GM19043 (cell line): Measurements from ENCODE around the gene TRIM69.
"Not testable (repeated sequence)": the region's sequence is repeated elsewhere in the genome, so short reads cannot be mapped to it uniquely, and the experiment has no call there.

ENCODE experiments used
- ATAC-seq: cut with Tn5 transposase; IDR thresholded peaks from one replicate; pipeline ENCODE4 v1.9.1; 2021; ENCODE audit warnings: low read depth; ENCODE audit not compliant: unreplicated experiment

TRIM69 gene

DNA sequence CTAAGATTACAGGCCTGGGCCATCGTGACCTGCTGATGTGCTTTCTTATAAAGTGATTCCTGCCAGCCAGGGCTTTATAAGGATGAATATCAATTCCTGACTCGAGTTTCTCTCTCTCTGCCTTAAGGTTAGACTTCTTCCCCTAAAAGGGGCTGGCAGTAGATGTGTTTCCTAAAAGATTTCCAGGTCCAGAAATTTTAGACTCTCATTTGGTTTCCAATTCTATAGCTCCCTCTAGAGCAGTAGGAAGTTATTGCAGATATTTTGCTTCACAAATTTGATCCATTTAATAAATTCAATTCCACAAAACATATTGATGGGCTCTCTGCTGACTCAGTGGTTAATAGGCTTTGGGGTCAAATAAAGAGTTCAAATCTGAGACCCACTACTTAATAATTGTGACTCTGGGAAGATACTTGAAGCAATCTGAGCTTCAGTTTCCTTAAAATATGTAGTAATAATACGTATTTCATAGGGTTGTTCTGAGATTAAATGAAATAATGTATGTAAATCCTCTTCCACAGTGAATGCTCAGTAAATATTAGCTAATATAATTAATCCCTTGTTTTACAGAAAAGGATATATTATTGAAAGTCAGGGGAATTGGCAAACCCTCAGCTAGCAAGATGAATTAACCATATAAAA lies 2.1 kb downstream of the TRIM69 start:
- no peak for ATAC-seq

DNA sequence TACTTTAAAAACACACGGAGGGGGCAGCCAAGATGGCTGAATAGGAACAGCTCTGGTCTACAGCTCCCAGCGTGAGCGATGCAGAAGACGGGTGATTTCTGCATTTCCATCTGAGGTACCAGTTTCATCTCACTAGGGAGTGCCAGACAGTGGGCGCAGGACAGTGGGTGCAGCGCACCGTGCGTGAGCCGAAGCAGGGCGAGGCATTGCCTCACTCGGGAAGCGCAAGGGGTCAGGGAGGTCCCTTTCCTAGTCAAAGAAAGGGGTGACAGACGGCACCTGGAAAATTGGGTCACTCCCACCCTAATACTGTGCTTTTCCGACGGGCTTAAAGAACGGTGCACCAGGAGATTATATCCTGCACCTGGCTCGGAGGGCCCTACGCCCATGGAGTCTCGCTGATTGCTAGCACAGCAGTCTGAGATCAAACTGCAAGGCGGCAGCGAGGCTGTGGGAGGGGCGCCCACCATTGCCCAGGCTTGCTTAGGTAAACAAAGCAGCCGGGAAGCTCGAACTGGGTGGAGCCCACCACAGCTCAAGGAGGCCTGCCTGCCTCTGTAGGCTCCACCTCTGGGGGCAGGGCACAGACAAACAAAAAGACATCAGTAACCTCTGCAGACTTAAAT lies 3.0 kb downstream of the TRIM69 start:
- ATAC-seq, result not testable (repeated sequence)

DNA sequence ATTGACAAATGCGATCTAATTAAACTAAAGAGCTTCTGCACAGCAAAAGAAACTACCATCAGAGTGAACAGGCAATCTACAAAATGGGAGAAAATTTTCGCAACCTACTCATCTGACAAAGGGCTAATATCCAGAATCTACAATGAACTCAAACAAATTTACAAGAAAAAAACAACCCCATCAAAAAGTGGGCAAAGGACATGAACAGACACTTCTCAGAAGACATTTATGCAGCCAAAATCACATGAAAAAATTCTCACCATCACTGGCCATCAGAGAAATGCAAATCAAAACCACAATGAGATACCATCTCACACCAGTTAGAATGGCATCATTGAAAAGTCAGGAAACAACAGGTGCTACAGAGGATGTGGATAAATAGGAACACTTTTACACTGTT lies 7.1 kb downstream of the TRIM69 start:
- not testable (repeated sequence) for ATAC-seq

DNA sequence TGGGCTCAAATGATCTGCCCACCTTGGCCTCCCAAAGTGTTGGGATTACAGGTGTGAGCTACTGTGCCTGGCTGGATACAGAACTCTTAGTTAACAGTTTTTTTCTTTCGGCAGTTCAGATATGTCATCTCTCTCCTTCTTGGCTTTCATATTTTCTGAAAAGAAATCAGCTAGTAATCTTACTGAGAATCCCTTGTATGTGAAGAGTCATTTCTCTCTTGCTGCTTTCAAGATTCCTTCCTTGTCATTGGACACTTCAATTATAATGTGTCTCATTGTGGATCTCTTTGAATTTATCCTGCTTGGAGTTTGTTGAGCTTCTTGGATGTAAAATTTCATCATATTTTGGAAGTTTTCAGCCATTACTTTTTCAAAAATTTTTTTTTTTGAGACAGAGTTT lies 17.0 kb downstream of the TRIM69 start:
- no peak for ATAC-seq

DNA sequence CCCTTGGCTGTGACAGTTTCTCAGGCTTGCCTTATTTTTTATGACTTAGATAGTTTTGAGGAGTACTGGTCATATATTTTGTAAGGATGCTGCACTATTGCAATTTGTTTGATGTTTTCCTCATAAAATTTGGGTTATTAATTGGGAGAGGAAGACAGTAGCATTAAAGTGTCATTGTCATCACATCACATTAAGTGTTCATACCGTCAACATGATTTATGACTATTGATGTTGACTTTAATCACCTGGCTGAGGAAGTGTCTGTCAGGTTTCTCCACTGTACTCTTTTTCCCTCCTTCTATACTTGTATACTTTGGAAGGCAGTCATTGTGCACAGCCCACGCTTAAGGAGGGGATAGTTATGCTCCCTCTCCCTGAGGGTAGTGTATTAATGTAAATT lies 26.9 kb downstream of the TRIM69 start:
- ATAC-seq, result no peak

DNA sequence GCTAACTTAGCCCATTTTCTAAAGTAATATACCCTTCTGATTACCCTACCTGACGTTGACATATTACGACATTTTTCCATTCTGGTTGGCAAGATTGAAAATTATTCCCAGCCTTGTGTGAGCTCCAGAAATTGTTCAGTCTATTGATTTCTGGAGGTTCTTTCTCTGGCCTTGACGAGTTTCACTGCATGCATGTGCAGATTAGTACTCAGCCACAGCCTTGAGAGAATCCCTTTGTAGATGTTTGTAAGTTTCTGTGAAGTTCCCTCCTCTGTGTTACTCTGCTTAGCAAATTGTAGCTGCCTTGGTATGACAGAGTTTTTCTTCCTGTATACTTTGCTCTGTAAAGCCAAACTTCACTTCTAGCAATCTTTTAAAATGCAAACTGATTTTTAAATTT lies 27.5 kb downstream of the TRIM69 start:
- ATAC-seq, result no peak

DNA sequence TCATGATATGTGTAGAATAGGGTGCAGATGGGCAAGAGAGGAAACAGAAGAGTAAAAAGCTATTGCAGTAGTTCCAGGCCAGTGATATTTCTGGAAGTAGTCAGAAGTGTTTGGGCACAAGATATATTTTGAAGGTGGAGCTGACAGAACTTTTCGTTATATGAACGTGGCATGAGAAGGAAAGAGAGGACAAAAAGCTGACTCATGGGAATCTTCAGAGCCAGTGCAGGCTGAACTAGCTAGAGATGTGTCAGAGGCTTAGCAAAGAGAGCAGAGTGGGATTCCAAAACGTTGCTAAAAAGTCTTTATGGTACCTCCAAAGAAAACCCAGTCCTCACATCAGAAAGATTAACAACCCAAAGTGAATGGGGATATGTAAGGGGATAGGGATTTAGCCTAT lies 28.7 kb downstream of the TRIM69 start:
- ATAC-seq, result no peak

DNA sequence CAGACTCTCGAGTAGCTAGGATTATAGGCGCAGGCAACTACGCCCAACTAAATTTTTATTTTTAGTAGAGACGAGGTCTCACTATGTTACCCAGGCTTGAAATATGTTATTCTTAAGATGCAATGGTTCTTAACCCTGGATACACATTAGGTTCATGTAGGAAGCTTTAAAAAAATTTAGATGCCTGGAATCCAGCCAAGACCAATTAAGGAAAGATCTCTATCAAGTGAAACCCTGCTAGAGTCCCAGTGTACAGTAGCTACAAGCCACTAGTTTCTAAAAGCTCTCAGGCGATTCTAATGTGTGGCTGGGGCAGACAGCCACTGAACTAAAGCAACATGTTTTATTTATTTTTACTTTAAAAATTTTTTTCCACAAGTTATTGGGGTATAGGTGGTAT lies 33.2 kb downstream of the TRIM69 start:
- no peak for ATAC-seq

DNA sequence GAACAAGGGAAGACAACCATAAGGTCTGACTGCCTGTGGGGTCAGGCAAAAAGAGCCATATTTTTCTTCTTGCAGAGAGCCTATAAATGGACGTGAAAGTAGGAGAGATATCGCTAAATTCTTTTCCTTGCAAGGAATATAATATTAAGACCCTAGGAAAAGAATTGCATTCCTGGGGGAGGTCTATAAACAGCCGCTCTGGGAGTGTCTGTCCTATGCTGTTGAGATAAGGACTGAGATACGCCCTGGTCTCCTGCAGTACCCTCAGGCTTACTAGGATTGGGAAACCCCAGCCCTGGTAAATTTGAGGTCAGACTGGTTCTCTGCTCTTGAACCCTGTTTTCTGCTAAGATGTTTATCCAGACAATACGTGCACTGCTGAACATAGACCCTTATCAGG lies 34.4 kb downstream of the TRIM69 start:
- ATAC-seq, result not testable (repeated sequence)

DNA sequence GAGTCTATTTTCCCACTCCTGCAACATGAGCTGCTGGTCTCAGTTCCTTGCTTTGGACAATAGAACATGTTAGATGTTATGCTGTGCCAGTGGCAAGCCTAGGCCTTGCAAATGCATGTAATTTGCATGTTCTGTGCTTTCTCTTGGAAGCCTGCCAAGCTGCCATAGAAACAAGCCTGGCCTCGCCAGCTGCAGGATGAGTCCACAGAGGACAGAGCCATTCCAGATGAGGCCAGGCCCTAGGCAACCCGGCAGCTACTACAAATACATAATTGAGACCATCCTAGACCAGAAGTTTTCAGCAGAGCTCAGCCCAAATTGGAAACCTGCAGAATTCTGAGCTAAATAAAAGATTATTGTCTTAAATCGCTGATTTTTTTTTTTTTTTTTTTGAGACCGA lies 39.6 kb downstream of the TRIM69 start:
- ATAC-seq, result no peak

DNA sequence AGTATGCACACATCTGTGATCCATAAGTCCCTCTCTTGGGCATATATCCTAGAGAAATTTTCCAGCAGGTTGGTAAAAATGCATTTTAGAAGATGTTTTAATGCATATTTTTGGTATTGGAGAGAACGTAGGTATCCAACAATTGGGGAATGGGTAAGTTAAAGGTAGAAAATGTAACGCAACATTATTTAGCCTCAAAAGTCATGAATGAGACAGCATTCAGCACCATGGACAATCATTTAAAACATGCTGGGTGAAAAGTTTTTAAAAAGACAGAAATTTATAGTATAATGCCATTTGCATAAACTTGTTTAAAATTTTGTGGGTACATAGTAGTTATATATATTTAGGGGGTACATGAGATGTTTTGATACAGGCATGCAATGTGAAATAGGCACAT lies 43.4 kb downstream of the TRIM69 start:
- no peak for ATAC-seq

DNA sequence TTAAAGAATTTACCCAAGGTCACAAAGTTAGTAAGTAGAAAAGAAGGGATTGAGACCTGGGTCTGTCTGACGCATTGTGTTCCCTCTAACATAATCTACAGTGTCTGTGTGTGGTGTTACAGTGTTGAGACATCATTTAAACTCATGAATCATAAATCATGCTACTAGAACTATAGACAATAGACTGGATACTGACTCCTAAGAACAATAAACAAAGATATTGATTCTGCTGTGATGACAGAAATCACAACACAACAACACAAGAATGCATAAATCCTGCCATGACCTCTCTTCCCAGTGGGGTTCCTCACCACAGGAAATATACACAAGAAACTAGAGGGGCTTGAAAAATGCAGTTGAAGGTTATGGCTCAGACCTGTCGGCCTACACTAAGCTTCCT lies 44.3 kb downstream of the TRIM69 start:
- no peak for ATAC-seq

DNA sequence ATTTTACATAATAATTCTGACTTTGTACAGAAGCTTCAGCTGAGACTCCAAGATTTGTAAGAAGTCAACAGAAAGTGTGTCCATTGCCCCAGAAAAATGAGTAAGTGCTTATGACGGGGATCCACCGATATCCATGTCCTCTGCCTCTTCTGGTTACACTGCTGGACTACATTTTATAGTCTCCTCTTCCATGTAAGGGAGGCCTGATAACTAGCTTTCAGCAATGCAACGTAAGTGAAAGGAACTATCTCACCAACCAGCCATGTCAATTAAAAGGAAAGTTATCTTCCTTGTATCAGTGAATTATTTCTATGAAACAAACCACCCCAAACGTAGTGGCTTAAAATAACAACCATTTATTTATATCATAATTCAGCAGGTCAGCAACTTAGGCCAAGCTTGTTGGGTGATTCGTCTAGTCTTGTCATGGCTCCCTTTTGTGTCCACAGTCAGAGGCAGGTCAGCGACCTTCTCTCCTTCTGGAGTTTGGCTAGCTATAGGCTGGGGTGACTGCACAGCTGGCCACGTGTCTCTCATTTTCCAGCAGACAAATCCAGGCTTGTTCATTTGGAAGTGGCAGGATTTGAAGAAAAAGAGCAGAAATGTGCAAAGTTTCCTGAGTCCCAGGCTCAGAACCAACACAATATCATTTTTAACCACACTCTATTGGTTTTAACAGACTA lies 44.9 kb downstream of the TRIM69 start:
- ATAC-seq, result no peak

DNA sequence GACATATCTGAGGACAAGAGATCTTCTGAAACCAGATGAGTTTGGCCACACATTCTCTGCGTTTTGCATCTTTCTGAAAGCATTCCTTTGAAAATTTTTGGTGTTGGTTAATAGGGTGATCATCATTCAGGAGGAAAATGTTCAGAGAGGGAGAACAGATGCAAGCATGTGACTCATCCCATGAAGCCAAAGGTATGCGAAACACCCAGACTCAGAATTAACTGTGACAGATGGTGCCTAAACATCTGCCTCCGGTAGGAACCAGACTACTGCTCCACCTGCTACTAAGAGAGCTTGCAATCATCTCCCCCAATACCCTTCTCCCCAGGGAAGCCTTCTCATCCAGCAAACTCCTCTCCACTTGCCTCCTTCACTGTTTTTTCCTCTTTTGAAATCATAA lies 46.2 kb downstream of the TRIM69 start:
- no peak for ATAC-seq

DNA sequence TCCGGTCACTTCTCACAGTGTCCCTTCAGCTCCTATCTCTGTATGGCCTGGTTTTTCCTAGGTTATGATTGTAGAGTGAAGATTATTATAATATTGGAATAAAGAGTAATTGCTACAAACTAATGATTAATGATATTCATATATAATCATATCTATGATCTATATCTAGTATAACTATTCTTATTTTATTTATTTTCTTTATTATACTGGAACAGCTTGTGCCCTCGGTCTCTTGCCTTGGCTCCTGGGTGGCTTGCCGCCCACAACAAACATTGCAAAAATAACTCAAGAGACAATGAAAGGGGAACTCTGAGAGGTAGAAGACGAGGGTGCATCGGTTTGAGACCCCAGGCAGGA lies 48.6 kb downstream of the TRIM69 start:
- not testable (repeated sequence) for ATAC-seq

DNA sequence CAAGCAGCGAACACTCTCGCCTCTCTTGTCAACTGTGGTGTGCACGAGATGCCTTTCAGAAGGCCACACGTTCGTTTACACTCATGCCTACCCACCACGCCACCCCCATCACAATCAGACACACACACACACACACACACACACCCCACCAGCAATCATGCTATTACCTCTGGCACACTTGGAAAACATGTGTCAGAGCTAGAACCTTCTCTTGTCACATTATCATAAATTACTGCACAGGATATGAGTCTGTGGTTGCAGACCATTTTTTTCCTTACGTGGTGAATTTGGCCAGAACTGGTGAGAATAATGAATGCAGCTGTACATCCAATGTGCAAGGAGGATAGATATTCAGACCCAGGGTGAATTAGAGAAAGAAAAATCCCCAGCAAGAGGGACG lies 52.4 kb downstream of the TRIM69 start:
- ATAC-seq, result no peak

DNA sequence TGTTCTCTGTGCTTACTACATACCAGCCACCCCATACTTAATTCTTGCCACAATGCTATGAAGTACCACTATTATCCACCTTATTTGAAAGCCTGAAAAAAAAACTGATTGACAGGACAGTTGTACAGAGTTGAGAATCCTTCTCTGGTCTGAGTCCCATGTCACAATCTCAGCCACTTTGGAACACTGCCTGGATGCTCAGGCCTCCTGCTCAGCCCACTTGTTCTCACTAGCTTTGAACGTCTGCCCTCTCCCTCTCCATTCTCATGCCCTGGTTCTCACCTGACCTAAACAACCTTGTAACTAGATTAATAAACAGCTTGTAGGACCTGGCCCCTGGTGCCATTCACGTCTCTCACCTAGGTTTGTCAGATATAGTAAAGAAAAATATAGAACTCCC lies 53.9 kb downstream of the TRIM69 start:
- ATAC-seq, result no peak

DNA sequence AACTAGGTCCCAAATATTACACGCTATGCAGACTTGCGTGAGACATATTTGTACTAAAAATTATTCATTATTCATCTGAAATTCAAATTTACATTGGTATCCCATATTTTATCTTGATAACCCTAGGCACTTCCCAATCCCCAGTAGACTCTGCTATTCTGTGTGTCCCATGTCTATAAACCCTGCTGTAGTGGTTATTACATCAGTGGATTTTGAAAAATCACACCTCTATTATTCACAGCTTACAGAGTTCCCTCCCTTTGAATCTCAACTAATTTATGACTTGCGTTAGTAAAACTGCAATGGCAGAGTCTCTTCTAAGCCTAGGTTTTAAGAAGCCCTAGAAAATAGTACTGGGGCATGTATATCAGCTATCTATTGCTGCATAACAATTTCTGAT lies 54.3 kb downstream of the TRIM69 start:
- ATAC-seq, result no peak

DNA sequence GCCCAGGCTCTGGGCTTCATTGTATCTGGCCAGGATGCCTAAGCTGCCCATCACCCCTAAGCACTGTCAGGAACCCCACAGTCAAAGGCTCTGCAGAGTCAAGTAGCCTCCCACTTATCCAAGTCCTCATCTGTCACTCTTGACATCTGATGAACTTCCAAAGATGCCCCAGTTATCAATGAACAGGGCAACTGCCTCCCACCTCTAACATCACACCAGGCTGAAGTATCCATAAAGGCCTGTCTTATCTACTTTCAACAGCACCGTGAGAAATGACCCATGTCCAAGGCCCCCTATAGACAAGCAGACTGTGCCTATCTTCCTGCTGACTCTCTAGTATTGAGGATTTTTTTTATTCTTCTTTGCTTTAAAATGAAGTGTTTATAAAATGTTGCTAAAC lies 56.4 kb downstream of the TRIM69 start:
- no peak for ATAC-seq

DNA sequence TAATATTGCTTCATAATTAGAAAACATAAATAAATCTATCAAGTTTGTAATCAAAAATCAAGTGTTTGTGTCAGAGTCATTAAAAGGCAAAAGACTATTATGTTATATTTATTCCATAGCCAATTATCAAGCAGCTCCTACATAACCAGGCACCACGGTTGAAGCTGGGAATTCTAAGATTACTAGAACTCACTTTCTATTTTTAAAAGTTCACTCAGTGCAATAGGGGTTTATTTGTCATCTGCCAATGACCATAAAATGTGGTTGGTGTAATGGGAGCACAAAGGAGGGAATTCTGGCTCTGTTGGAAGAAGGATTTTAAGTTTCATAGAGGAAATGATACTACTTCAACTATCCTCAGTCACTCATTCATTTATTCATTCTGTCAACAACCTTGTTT lies 57.7 kb downstream of the TRIM69 start:
- ATAC-seq, result no peak

DNA sequence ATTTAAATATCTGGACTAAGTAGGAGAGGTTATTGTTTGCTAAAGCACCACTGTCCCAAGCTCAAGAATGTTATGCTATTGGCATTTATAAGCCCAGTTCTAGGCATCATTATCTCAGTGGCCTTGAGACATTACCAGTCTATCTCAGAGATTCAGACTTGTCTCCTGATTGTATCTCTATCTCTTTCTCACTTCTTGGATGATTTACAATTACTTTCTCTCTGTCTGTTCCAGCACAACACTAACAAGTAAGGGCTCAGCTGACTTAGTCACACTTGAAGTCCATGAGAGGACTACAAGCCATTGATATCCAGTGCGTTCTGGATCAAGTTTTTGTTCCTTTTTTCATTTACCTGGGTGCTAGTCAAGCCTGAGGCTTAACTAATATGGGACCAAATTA lies 60.2 kb downstream of the TRIM69 start:
- ATAC-seq, result no peak

DNA sequence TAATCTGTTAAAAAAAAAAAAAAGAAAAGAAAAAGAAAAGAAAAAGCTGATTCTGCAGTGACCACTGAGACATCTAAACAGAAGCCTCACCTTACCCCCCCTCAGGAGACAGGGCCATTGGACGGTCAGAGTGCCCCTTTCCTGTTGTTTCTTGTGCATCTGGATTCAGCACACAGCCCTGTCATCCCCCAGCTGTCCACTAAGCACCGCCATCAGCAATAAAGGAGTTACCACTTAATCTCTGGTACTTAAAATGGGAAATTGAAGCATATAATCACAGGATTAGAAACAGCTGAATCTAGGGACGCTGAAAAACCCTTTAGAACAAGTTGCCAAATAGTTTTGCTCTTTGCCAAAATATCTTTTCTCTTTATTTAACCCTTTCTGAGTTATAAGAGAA lies 62.5 kb downstream of the TRIM69 start:
- no peak for ATAC-seq
